CD4-positive, alpha-beta T cell treated with Interleukin-6 for 4 hours (primary cell): ENCODE measurements around the gene FBXO5.
"Not testable (repeated sequence)": the region's sequence is repeated elsewhere in the genome, so short reads cannot be mapped to it uniquely, and the experiment has no call there.

ENCODE experiments used
- DNase-seq: peaks from one replicate; pipeline ENCODE4 v3.0.0-alpha.2; 2020; ENCODE audit warnings: mixed read lengths

The FBXO5 gene

DNA sequence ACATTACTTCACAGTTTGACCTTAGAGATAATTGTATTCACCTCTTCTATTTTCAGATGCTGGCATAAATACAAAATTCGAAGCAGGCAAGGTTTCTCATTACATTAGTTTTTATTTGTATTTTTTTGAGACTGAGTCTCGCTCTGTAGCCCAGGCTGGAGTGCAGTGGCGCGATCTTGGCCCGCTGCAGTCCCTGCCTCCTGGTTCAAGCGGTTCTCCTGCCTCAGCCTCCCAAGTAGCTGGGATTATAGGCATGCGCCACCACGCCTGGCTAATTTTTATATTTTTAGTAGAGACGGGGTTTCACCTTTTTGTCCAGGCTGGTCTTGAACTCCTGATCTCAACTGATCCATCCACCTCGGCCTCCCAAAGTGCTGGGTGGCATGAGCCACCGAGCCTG, 2.5 kb upstream of the FBXO5 start:
- not testable (repeated sequence) for DNase-seq

DNA sequence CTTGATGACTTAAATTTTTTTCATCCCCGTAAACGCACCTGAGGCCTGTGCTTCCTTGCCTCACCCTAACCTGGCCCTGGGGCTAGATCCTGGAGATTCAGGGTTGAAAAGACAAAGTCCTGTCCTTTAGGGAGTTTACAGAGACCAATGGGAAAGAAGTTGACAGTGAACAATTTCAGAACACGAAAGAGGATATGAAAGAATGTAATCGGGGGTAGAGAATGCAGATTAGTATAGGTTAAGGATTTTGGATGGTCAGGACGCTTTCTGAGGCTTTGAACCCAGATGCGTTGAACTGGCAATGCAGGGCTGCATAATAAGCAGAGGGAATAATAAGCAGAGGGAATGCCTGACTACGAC, 1.7 kb upstream of the FBXO5 start:
- DNase-seq, result no peak

DNA sequence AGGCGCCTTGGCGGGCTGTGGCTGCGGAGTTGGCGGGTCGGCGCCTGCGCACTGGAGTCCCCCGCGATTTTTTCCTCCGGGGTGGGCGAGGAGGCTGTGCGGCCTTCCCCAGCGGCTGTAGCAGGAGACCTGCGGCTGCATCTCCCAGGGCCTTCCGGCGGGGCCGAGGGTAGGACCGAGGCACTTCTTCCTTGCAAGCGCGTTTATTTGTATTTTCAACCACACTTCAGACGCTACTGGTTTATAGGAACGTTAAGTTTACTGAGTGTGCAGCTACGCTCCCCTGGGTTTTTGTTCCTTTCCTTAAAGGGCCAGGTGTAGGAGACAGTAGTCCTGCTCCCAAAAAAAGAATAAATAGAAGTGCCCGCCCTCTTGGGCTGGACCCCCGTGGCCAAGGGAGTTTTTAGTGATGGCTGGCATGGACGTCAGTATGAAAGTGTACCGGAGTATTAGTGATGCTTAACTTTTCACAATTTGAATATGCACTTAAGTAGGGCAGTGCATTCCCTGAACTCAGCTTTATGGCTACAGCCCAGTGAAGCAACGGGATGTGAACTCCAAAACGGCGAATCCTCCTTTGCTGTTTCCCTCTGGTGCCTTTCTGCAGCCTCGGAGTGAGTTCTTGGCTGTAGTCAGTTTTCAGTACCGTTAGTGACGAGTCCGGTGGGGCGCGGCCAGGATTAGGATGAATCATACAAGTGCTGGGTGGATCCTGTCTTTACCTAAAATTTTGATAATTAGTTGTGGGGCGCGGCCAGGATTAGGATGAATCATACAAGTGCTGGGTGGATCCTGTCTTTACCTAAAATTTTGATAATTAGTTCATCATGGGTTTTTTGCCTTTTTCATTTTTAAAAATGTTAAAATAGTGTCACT, 1.0 kb upstream of the FBXO5 start:
- DNase-seq, result peak; percentile 95

DNA sequence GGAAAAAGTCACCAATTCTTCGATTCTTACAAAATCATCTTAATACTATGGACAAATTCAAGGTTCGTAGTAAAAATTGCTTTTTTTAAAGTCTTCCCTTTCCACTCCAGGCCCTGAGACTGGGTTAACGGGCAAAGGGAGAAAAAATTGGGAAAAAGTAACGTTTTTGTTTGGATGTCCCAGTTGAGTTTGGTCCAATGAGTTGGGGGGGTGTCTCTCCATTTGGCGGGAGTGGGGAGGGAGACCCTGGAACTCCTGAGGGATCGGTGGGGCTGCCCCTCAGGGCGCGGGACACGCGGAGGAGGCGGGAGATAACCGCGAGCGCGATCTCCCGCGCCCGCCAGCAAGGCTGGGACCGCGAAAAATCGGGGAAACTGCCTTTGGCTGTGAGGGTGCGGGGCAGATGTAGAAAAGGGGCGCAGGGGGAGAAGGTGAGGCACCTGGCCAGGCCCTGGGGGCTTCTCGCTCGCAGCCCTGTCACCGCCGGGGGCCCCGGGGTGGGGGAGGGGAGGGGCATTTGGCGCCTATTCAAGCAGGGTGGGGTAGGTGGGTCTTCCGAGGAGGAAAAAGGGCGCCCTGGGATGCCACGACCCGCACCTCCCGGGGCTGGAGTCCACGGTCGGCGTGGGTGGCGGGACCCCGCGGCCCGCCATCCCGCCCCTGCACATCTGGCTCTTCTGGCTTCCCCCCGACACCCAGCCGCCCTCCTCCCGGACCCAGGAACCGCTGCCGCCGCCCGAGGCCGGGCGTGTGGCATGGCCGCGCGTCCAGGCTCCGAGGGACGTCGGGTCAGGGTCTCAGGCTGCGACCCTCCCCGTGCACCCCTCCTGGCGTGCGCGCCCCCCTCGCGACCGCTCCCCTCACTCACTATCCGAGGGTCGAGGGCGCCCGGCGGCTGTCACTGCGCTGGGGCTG, 595 bp downstream of the FBXO5 start:
- no peak for DNase-seq

DNA sequence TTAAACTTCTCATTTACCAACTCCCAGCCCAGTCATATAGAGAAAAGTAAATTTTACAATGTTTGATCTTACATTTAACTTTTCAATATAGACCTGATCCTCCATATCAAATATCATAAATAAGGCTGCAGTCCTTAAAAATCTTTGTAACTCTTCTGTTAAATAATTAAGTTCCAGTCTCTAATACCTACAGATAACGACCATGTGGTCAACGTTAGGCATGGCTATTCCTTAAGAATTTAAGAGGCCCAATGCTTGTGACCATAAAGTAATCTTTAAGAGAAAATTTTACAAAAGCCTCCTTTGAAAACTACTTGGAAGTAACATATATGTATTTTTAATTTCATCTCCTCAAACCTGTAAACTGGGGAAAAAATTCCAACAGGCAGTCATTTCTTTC, 1.6 kb downstream of the FBXO5 start:
- DNase-seq, result no peak

DNA sequence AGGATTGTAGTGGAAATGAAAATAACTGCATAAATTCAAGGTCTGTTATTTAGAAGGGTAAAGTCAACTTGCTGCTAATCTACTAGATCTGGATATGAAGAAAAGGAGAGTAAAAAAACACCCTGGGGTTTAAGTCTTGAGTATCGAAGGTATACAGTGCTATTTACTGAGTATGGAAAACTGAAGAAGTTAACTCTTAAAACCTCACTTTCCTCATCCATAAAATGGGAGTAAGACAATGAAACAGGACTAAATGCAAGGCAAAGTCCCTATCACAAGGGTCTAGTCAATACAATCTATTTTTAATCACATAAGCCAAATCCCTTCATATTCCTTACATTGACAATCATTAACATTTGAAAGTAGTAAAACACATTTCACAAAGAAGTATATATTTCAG, 2.2 kb downstream of the FBXO5 start:
- DNase-seq, result no peak

DNA sequence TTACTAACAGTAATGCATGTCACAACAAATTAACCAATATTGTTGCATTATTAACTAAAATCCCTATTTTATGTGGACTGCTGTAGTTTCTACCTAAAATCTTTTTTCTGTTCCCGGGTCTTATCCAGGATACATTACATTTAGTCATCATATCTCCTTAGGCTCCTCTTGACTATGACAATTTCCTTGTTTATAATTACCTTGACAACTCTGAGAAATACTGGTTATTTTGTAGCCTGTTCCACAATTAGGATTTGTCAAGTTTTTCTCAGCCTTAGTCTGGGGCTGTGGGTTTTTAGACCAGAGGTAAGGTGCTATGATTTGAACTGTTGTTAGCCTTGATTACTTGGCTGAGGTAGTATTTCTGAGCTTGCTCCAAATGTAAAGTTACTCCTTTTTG, 3.7 kb downstream of the FBXO5 start:
- DNase-seq, result no peak

DNA sequence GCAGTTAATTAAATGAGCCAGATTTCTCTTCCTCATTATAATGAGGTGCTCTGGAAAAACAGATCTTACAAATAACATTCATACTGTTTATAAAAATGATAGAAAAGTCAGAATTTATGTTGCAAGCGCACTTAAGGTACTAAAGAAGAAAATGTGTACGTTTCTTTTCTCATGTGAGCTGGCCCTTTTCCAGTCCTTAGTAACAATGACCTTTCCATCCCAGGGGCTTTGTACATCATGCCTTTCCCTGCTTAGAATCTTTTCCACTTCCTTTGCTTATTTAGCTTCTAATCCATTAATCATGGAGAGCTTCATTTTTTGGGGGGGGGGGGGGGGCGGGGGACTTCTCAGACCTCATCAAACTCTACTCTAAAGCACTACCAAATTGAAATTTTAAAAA, 4.8 kb downstream of the FBXO5 start:
- no peak for DNase-seq

DNA sequence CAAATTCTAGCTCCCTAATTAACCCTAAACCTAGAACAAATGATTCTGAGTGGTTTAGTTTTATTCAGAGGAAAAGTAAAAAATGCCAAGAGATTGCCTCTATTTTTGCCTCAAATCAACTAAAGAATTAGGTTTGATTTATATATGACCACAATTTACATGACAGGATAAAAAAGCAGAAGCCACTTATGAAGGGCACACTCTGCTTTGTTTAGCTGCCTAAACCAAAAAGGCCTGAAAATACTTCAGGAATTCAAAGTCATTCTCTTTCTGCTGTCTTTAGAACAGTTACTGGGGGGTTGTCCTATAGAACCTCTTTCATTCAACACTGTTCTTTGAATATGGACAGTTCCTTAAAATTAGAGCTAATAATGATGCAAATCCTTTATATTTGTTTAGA, 5.3 kb downstream of the FBXO5 start:
- no peak for DNase-seq

DNA sequence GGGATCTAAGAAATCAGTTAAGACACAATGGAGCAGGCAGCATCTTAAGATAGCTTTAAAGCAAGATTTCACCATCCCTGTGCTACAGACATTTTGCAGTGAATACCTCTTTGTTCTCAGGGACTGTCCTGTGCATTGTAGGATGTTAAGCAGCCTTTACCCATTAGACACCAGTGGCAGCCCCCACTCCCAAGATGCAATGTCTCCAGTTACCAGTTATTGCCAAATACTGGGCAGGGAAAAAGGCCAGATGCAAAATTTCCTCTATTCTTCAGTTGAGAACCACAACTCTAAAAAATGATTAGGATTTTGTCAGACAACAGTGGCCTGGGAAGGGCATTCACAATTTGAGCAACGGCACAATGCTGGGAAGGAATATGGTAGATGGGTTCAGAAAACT, 6.1 kb downstream of the FBXO5 start:
- no peak for DNase-seq

DNA sequence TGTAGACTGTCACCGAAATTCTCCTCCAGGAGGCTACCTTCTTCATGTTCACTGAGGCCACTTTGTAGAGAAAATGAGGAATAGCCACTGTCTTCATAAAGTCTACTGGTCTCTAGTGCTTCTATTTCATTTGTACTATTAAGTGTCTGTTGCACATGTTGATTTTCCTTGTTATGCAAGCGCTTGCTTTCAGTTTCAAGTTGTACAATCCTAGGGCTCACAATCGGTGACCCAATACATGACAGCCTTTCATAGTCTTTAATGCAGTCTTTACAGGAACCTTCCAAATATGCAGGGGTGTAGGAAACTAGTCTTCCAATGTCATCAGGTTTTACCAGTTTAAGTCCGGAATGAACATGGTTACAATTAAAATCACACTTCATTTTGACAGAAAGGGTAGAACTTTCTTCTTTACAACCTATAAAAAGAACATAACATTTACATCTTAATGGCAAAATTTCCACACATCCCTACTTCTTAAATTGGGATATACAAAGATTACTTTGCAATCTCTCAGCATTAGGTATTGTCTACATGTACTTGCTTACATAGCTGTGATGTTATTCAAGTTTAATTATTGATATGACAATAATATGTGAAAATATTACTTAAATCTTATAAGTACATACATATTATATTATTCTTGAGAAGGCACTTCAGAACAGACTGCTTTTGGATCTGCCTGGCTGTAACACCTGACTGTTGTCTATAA, 7.5 kb downstream of the FBXO5 start:
- no peak for DNase-seq

DNA sequence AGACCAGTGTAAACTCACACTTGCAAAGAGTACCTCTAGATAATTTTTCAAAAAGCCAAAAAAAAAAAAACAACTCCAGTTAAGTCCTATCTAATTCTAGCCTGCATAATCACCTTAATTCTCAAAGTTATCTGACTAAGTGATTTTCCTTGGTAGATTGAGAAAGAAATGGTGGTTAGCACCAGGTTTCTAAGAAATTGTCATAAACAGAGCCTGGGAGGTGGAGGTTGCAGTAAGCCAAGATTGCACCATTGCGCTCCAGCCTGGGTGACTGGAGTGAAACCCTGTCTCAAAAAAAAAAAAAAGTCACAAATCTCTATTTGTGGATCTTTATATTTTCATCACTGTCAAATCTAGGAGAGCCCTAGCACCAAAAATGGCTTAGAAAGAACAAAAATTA, 8.9 kb downstream of the FBXO5 start:
- DNase-seq, result no peak

DNA sequence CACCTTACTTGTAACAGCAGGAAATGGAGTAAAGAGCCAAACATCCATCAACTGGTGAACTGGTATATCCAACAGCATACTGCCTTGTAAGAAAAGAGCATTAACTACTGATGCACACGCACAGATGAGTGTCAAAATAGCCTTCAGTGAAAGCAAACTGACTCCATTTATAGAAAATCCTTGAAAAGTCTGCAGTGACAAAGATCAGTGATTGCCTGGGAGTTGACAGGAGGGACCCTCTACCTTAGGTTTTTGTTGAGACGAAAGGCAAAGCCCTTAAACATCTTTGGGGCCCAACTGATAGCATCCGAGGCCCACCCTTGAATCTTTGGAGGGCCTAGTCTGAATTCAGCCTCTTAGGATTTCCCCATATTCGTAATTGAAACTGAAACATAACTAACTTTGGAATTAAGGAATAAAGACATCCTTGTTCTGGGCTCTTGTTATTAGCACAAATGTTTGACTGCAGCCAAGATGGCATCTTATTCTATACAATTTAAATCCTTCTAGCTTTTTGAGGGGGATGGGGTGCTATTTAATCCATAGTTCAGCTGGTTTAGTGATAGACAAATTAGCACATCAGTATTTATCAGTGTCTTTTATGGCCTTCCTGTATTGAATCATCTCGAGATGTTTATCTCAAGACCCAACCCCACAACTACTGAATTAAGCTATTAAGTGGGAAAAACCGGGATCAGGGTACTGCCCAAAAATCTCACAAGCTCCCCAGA, 13.0 kb downstream of the FBXO5 start:
- no peak for DNase-seq

DNA sequence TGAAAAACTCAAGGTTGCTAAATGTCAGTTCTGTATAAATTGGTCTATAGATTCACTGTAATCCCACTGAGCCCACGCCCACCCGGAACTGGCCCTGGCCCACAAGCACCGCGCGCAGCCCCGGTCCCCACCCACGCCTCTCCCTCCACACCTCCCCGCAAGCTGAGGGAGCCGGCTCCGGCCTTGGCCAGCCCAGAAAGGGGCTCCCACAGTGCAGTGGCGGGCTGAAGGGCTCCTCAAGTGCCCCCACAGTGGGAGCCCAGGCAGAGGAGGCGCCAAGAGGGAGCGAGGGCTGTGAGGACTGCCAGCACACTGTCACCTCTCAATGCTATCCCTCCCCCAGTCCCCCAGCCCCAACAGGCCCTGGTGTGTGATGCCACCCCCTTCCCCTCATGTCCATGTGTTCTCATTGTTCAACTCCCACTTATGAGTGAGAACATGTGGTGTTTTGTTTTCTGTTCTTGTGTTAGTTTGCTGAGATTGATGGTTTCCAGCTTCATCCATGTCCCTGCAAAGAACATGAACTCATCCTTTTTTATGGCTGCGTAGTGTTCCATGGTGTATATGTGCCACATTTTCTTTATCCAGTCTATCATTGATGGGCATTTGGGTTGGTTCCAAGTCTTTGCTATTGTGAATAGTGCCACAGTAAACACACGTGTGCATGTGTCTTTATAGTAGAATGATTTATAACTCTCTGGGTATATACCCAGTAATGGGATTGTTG, 16.5 kb downstream of the FBXO5 start:
- not testable (repeated sequence) for DNase-seq

DNA sequence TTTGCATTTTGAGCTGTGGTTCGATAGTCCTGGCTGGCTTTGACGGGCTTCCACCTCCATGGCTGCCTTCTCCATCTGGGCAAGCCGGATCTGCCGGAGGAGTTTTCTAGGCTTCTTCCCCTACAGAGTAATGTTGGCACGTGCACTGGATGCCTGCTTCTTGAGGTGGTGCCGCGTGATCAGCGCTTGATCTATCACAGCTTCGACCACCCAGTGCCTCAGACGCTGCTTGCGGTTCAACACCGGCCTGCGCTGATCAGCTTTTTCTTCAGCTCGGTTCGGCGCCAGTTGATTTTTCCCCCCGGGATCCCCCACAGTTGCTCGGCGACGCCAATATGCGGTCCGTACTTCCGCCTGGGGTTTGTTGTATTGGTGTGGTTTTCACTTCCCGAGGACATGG, 23.5 kb downstream of the FBXO5 start:
- no peak for DNase-seq

DNA sequence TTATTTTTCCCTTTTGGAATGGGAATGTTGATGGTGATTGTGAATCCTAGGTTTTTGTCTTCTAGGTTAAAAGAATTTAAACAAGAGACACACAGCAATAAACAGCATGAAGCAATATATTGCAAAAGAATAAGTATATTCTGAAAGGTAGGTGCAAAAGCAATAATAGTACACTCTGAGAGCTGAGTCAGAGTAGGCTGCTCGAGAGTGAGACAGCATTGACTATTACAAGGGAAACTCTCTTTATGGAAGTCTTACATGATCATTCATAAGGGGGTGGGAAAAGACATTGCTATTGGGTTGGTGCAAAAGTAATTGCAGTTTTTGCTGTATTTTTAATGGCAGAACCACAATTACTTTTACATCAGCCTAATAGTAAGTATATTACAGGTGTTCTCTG, 25.0 kb downstream of the FBXO5 start:
- DNase-seq, result no peak

DNA sequence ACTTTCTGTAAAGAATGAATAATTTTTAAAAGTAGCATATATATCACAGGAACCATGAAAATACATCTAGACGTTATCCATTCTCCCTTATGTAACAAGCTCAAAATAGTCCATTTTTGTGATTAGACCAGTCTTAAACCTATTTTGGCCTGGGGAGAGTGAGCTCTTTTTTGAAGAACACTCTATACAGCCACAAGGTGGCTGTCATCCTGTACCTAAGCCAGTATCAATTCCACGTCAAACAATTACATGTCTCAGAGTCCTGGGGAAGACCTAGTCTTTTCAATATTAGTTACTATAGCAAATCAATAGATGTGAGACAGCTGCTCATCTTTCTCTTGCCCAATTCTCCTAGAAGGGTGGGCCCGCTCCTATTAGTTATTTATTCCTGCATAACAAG, 28.4 kb downstream of the FBXO5 start:
- no peak for DNase-seq

DNA sequence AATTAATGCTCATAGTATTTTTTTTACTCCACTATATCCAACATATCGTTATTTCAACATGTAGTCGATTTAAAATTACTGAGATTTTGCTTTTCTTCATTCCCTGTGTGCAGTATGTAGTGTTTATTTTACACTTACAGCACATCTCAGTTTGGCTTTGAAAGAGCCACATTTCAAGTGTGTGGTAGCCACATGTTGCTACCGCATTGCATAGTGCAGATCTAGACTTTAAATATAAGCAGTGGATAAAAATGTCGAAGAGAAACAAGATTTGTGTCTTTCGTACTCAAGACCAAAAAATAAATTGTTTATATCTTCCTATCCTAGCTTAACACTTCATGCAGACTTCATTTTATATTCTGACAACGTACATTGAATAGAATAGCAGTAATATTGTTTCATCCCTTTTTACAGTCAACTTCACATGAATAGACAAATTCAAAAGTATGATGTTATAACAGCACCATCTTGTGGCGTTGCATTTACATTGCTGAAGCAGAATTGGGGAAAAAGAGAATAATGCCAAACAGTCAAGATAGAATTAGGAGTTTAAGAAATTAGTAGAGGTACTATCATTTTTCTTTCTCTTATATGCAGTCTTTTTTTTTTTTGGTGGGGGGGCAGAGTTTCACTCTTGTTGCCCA, 29.9 kb downstream of the FBXO5 start:
- no peak for DNase-seq

DNA sequence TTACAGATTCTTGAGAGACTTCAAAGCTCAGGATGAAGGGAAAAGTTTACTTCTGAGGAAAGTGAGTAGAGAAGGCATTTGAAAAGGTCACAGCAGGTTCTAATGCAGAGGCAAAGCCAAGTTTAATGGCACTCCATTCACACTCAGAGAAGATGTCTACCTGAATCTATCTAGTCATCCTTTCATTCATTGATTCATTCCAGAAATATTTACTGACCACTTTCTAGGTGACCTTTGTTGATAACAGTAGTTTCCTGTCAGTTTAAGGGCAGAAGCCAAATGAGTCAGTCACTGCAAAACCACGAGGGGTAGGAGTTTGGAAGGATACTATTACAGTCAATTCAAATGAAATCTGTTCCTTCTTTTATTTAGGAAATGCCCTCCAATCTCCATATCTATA, 30.8 kb downstream of the FBXO5 start:
- no peak for DNase-seq

DNA sequence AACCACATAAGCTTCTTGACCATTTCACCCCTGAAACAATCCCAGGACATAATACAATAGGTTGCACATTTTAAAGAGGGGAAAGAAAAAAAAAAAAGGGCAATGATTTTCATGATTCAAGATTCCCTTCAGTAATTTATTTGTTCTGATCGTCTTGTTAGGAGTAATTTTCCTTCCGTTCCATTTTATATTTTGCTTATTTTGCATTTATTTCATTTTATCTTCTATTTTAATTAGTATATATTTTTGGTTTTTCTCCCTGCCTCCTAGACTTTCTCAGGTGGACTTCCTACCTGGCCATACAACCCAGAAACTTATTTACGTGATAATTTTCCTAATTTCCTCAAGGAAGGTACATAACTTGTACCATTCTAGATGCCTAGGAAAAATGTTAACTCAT, 32.6 kb downstream of the FBXO5 start:
- DNase-seq, result no peak

DNA sequence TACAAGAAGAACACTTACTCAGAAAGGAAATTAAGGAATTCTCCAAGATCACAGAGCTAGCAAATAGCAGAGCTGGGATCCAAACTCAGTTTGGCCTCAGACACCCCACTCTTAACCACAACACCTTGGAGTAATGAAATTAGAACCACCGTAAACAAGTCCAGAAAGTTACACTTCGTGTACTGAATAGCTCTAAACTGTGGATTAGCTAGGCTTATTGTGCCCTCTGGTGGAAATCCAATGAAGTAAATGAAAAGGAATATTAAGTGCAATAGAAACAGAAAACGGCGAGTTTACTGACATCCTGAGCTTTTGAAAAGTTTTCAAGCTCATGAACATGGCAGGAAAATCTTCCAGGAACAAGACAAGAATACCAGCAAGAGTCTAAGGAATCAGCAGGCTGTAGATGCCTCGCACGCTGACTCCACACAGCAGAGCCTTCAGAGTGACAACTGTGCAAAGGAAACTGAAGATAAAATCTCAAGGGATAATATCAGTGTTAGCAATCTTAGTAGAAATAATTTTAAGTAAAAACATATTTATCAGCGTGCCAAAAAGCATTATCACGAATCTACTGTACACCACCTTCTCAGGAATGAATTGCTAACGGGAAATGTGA, 34.6 kb downstream of the FBXO5 start:
- peak; percentile 4 for DNase-seq
